Mesenteric fat pad (tissue), 1 donor: ENCODE data around the gene ZNF740. TPM values are rescaled to one million over a fixed set of nuclear protein-coding genes. Genes with fewer than 3 reads are reported as not detected.

Source experiments
- total RNA-seq: library from RNA; stranded (reverse); fragmentation: NEBNext Ultra II Directional; extraction: Animal tissue kit (Norgen Biotek cat#: 25700); gene quantifications from one replicate; pipeline ENCODE4 v1.2.1, GENCODE V29; 2021
- donor health status: DM: yes; HTN: yes; CAD: no.

Gene ZNF740
- total RNA-seq, 1 donor from 2014 or later: 39.7 TPM

Other genes starting within 250 kb of the ZNF740 start
- gene KRT18, start 231.6 kb upstream of the ZNF740 start, total RNA-seq: 4.6 TPM
- gene EIF4B, start 174.3 kb upstream of the ZNF740 start, total RNA-seq: 393 TPM
- gene TNS2, start 130.7 kb upstream of the ZNF740 start, total RNA-seq: 210 TPM
- 46.2 TPM for gene SPRYD3, start 101.3 kb upstream of the ZNF740 start, total RNA-seq
- gene IGFBP6, start 83.1 kb upstream of the ZNF740 start, total RNA-seq: 195 TPM
- gene SOAT2, start 77.2 kb upstream of the ZNF740 start, total RNA-seq: not detected
- 296 TPM for gene CSAD, start 203 bp downstream of the ZNF740 start, total RNA-seq
- 2.3 TPM for gene ITGB7, start 26.5 kb downstream of the ZNF740 start, total RNA-seq
- 18.0 TPM for gene RARG, start 51.5 kb downstream of the ZNF740 start, total RNA-seq
- 0.67 TPM for gene ESPL1, start 87.6 kb downstream of the ZNF740 start, total RNA-seq
- gene PFDN5, start 114.8 kb downstream of the ZNF740 start, total RNA-seq: 371 TPM
- gene MYG1, start 119.0 kb downstream of the ZNF740 start, total RNA-seq: 41.4 TPM
- gene AAAS, start 140.9 kb downstream of the ZNF740 start, total RNA-seq: 36.4 TPM
- not detected for gene SP7, start 155.6 kb downstream of the ZNF740 start, total RNA-seq
- gene SP1, start 199.5 kb downstream of the ZNF740 start, total RNA-seq: 60.5 TPM
- gene AMHR2, start 243.1 kb downstream of the ZNF740 start, total RNA-seq: not detected